COLO668 (cell line): Measurements from ENCODE around the gene ZNF618.

Experiments used
- DNase-seq: peaks from one replicate; lab custom pipeline; 2025; ENCODE audit not compliant: unreplicated experiment; lab: John Stamatoyannopoulos, UW

Gene ZNF618

GRCh38 chr9:113955076-113955752 is 79.1 kb downstream of the ZNF618 start:
- DNase-seq: no peak

GRCh38 chr9:113956901-113957300 is 80.8 kb downstream of the ZNF618 start:
- no peak for DNase-seq

GRCh38 chr9:113957351-113957750 is 81.2 kb downstream of the ZNF618 start:
- no peak for DNase-seq

- no peak for DNase-seq
Measured at GRCh38 chr9:113957821-113958341, 81.8 kb downstream of the ZNF618 start.

- DNase-seq: no peak
Measured at GRCh38 chr9:113958556-113958955, 82.4 kb downstream of the ZNF618 start.

GRCh38 chr9:113960768-113961167 is 84.7 kb downstream of the ZNF618 start:
- no peak for DNase-seq

- DNase-seq: no peak
Measured at GRCh38 chr9:113962396-113962795, 86.3 kb downstream of the ZNF618 start.

GRCh38 chr9:113963017-113963620 is 87.0 kb downstream of the ZNF618 start:
- DNase-seq: peak; percentile 51

- no peak for DNase-seq
Measured at GRCh38 chr9:113963696-113964494, 87.8 kb downstream of the ZNF618 start.

- no peak for DNase-seq
Measured at GRCh38 chr9:113964495-113965170, 88.5 kb downstream of the ZNF618 start.

GRCh38 chr9:113966394-113966793 is 90.3 kb downstream of the ZNF618 start:
- no peak for DNase-seq

GRCh38 chr9:113967380-113967779 is 91.3 kb downstream of the ZNF618 start:
- no peak for DNase-seq

- DNase-seq: no peak
Measured at GRCh38 chr9:113969343-113969742, 93.2 kb downstream of the ZNF618 start.

- DNase-seq: no peak
Measured at GRCh38 chr9:113973226-113973625, 97.1 kb downstream of the ZNF618 start.

GRCh38 chr9:113973963-113974413 is 97.9 kb downstream of the ZNF618 start:
- no peak for DNase-seq

GRCh38 chr9:113976915-113977314 is 100.8 kb downstream of the ZNF618 start:
- no peak for DNase-seq

- no peak for DNase-seq
Measured at GRCh38 chr9:113978725-113979342, 102.7 kb downstream of the ZNF618 start.

- DNase-seq: no peak
Measured at GRCh38 chr9:113979343-113980127, 103.4 kb downstream of the ZNF618 start.

GRCh38 chr9:113984639-113985380 is 108.7 kb downstream of the ZNF618 start:
- DNase-seq: no peak
